Gastroesophageal sphincter (tissue), 4 donors: ENCODE data around the gene RNF41. TPM values are rescaled to one million over a fixed set of nuclear protein-coding genes. Genes with fewer than 3 reads are reported as not detected.
"Not testable (repeated sequence)": the region's sequence is repeated elsewhere in the genome, so short reads cannot be mapped to it uniquely, and the experiment has no call there.

Source experiments
- ATAC-seq: fragments of 150-250 bp; one replicate; pipeline ENCODE4 v1.9.1; 2016; ENCODE audit warnings: mild to moderate bottlenecking, moderate library complexity
- H3K27ac ChIP-seq, 4 donors: fragments of 200-600 bp; sonication (generic) in 3 of 4; 1 replicate in 3 of 4; 2 replicates in 1 of 4; pipeline ENCODE4 v1.5.1; 2016 to 2019
- H3K27me3 ChIP-seq: fragments of 200-600 bp; sonication (generic); one replicate; pipeline ENCODE4 v1.5.1; 2019
- H3K36me3 ChIP-seq, 2 donors: fragments of 200-600 bp; sonication (generic); one replicate each; pipeline ENCODE4 v1.5.1; 2019; ENCODE audit warnings: control low read depth in 1 of 2
- H3K4me1 ChIP-seq, 3 donors: fragments of 200-600 bp; sonication (generic); 1 replicate in 2 of 3; 2 replicates in 1 of 3; pipeline ENCODE4 v1.5.1; 2016 to 2019; ENCODE audit warnings: control low read depth in 2 of 3
- H3K4me3 ChIP-seq, 2 donors: fragments of 200-600 bp; sonication (generic); one replicate each; pipeline ENCODE4 v1.5.1; 2019; ENCODE audit warnings: mild to moderate bottlenecking in 1 of 2, moderate library complexity in 1 of 2
- H3K9me3 ChIP-seq, 3 donors: fragments of 200-600 bp; sonication (generic); one replicate each; pipeline ENCODE4 v1.5.1; 2017 to 2019; ENCODE audit warnings: control low read depth in 2 of 3
- CTCF ChIP-seq, 4 experiments: fragments of 200-600 bp in 2 of 4; fragments of 450-650 bp in 2 of 4; sonication (generic) in 1 of 4; IDR thresholded peaks; one replicate each; pipeline ENCODE4 v1.5.1; 2017 to 2019; ENCODE audit warnings: antibody characterized with exemption in 4 of 4, mild to moderate bottlenecking in 2 of 4, moderate library complexity in 2 of 4
- EP300 ChIP-seq: sonication (generic); formaldehyde crosslinking; IDR thresholded peaks from one replicate; pipeline ENCODE4 v1.6.1; 2017; ENCODE audit warnings: antibody characterized with exemption, mild to moderate bottlenecking
- POLR2A ChIP-seq, 2 donors: fragments of 450-650 bp; IDR thresholded peaks; one replicate each; pipeline ENCODE4 v1.6.1; 2017; ENCODE audit warnings: antibody characterized with exemption in 2 of 2, mild to moderate bottlenecking in 2 of 2, moderate library complexity in 1 of 2
- POLR2AphosphoS5 ChIP-seq: sonication (generic); formaldehyde crosslinking; IDR thresholded peaks from one replicate; pipeline ENCODE4 v1.6.1; 2017; ENCODE audit warnings: antibody characterized with exemption
- WGBS, 2 donors: methylation state at CpG; one replicate each; pipeline ENCODE4 v1.1.5; 2018; ENCODE audit warnings: low coverage in 1 of 2; 5-methylcytosine and 5-hydroxymethylcytosine counted together
- total RNA-seq, 4 donors: library from RNA; depleted of rRNA; stranded (reverse); fragments of >200 nt; gene quantifications; one replicate each; pipeline ENCODE4 v1.1.0, GENCODE V29; 2016

RNF41 gene
- 100 to 1,000 TPM in 2 of 4 donors, 10 to 100 TPM in 2; 63.7 to 119 (median 102) TPM for total RNA-seq

DNA sequence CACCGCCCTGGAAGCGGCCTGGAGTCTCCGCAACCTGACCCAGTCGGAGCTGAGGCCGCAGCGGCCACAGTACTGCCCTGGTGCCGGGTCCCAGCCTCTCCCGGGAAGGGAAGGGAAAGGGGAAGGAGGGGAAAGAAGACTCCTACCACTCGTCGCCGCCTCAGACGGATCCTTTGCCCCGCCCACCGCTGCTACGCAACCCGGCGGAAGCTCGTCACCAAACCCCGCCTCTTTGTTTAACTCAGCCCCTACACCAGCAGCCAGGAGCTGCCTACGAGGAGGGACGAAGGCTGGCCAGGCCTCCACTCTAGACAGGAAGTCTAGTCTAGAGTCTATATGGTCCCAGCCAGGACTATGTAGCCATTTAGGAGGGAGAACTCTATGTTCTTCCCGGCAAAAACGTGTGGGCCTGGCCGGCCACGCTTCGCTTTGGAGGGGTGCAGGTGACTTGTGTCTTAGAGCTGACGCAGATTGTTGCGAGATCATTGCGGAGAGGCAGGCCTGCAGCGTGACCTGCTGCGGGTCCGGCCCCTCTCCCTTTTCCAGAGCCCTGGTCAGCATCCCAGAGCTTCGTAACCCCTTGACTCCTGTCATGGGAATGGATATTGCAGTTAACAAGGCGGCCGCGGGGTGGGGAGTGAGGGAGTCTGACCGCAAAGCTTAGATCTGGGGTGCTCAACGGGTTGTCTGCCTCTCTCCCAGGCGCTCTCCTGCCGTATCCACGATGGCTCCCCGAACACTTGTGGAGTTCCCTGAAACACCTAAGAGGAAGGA is at the start of gene RNF41:
TSS of gene RNF41 (minus strand) at position 166 of the 774 bp plus-strand sequence. CDS start 7,875 bp downstream, outside the sequence.
- WGBS, 2 donors: 0 to 3% methylated on average over 11 to 15 of the region's 42 CpGs
- no peaks in the 10 kb centered on the region for H3K9me3 ChIP-seq
- H3K4me3 ChIP-seq: peak within 1 kb of the TSS; percentile 77 to 93
- peaks cover 0 to 78% (median 27%) of the 10 kb centered on the region in 3 donors for H3K4me1 ChIP-seq
- peak in 2 of 4 experiments; percentile 34 to 53 for TF ChIP-seq CTCF (IDR thresholded peaks at IDR 0.05)
- peak; percentile 86 to 93 for TF ChIP-seq POLR2A (IDR thresholded peaks at IDR 0.05)
- peak; percentile 95 for TF ChIP-seq POLR2AphosphoS5
- TF ChIP-seq EP300: no peak
- peak within 1 kb of the TSS; percentile 93 to 99 (median 97) for H3K27ac ChIP-seq
- H3K36me3 ChIP-seq: peaks cover 0 to 16% of the 10 kb centered on the region in 2 donors
- no peaks in the 10 kb centered on the region for H3K27me3 ChIP-seq
- peak; percentile 87 for ATAC-seq

GRCh38 chr12:56271031-56271430 is 49.3 kb upstream of the RNF41 start:
- peak overlapping the region; percentile 15 to 72 (median 64) for H3K27ac ChIP-seq
- no peak for ATAC-seq
- H3K9me3 ChIP-seq: no peaks in the 10 kb centered on the region
- WGBS, 2 donors: 0 to 17% methylated on average over 1 of the region's 1 CpG
- peaks cover 2 to 35% (median 8%) of the 10 kb centered on the region in 3 donors for H3K4me1 ChIP-seq
- TF ChIP-seq CTCF (IDR thresholded peaks at IDR 0.05): peak in 3 of 4 experiments; percentile 19 to 49 (median 24)
- no peak for TF ChIP-seq POLR2A (IDR thresholded peaks at IDR 0.05)
- peak; percentile 22 for TF ChIP-seq POLR2AphosphoS5
- TF ChIP-seq EP300: no peak
- no peaks in the 10 kb centered on the region for H3K27me3 ChIP-seq
- H3K36me3 ChIP-seq: peaks cover 0 to 73% of the 10 kb centered on the region in 2 donors
- H3K4me3 ChIP-seq: no peak overlapping the region

DNA sequence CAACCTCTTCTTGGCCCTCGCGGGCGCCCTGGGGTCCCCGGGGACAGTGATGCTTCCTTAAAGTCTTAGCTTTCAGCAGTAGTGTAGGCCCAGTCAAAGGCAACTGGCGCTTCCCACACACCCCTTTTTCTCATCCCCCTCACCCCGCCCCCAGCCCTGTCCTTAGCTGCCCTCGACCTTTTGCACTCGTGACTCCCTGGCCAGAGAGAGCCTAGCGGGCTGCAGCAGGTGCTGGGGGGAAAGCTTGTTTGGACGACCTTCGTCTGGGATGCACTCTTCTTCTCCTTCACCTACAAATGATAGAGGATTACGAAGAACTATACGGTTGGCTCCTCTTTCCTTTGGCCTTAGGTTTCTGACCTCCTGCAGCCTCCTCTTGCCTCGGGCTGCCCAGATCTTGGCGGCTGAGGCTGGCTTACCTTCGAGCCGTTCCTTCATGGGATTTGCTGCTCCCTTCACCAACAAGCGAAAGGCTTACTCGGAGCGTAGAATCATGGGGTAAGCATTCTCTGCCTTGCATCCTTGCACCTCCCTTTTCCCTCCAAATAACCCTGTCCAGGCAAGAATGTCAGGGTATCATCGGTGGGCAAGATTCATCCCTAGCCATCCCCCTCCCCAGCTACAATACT is 45.8 kb upstream of the RNF41 start:
- peak overlapping the region; percentile 38 to 60 for H3K4me3 ChIP-seq
- peak; percentile 20 for ATAC-seq
- peaks cover 0 to 38% of the 10 kb centered on the region in 2 donors for H3K36me3 ChIP-seq
- no peaks in the 10 kb centered on the region for H3K9me3 ChIP-seq
- no peaks in the 10 kb centered on the region for H3K27me3 ChIP-seq
- 17 to 19% methylated on average over 3 to 8 of the region's 21 CpGs for WGBS, 2 donors
- H3K4me1 ChIP-seq: peaks cover 2 to 40% (median 8%) of the 10 kb centered on the region in 3 donors
- TF ChIP-seq POLR2A (IDR thresholded peaks at IDR 0.05) (no peak), POLR2AphosphoS5 (no peak), CTCF (IDR thresholded peaks at IDR 0.05) (no peak), EP300 (no peak)
- H3K27ac ChIP-seq: peak overlapping the region; percentile 62 to 97 (median 93)

DNA sequence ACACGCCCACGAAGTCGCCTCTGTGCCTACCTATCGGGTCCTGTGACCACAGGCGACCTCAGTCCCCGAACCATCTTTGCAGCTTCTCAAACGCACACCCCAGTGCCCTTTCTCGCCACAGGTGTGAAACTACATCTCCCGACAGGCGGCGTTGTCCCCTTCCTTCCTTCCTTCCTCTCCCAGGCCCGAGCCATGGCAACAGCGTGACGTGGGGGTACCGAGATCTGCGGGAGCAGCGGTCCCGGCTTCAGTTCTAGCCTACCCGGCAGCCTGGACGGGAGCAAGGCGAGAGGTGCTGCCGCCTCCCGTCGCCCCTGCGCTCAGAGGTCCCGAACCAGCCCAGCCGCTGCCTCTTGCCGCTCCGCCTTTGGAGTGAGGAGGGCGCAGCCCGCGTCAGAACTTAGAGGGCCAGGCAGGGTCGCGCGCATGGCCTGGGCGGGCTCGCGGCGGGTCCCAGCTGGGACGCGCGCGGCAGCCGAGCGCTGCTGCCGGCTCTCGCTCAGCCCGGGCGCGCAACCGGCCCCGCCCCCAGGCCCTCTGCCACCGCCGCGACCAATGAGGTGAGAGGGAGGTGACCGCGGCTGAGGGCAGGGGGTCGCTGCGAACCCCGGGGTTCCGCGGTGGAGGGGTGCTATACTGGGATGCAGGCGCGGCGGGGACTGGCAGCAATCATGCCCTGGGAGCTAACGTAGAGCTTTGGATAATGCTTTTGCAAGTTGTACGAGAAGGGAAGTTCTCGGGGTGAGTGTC is 45.1 kb upstream of the RNF41 start, which contains the start of gene COQ10A:
TSS of gene COQ10A (plus strand) at position 250 of the 750 bp plus-strand sequence. CDS start at position 427, 177 bp downstream.
- Histone ChIP-seq H3K36me3 (peaks cover 0 to 31% of the 10 kb centered on the region in 2 donors), H3K9me3 (no peaks in the 10 kb centered on the region), H3K27ac (peak within 1 kb of the TSS; percentile 62 to 97 (median 93)), H3K4me3 (peak within 1 kb of the TSS; percentile 38 to 60), H3K4me1 (peaks cover 2 to 40% (median 8%) of the 10 kb centered on the region in 3 donors), H3K27me3 (no peaks in the 10 kb centered on the region)
- WGBS, 2 donors: 0 to 6% methylated on average over 6 to 8 of the region's 68 CpGs
- peak; percentile 96 for ATAC-seq
- TF ChIP-seq EP300 (no peak), POLR2AphosphoS5 (peak; percentile 93), CTCF (IDR thresholded peaks at IDR 0.05) (peak; percentile 61 to 80 (median 76)), POLR2A (IDR thresholded peaks at IDR 0.05) (peak; percentile 88 to 92)

- not testable (repeated sequence) for H3K9me3 ChIP-seq, H3K27me3 ChIP-seq, ATAC-seq
- Histone ChIP-seq H3K27ac (peak overlapping the region; percentile 62 to 97 (median 93)), H3K4me1 (peaks cover 2 to 33% (median 8%) of the 10 kb centered on the region in 3 donors), H3K36me3 (peaks cover 0 to 24% of the 10 kb centered on the region in 2 donors), H3K4me3 (peak overlapping the region; percentile 38 to 60)
- 30 to 36% methylated on average over 9 to 11 of the region's 16 CpGs for whole genome bisulfite sequencing, 2 donors
Measured at GRCh38 chr12:56266068-56266692, 44.5 kb upstream of the RNF41 start.

GRCh38 chr12:56262955-56263354 is 41.2 kb upstream of the RNF41 start:
- 77 to 100% methylated on average over 2 to 7 of the region's 7 CpGs for WGBS, 2 donors
- not testable (repeated sequence) for H3K9me3 ChIP-seq, ATAC-seq, H3K27ac ChIP-seq, H3K4me3 ChIP-seq, H3K36me3 ChIP-seq, H3K27me3 ChIP-seq
- H3K4me1 ChIP-seq: peaks cover 2 to 28% (median 14%) of the 10 kb centered on the region in 3 donors
